ENCODE results near the gene GTF2B.
"Not testable (repeated sequence)": the region's sequence is repeated elsewhere in the genome, so short reads cannot be mapped to it uniquely, and the experiment has no call there.

The GTF2B gene

DNA sequence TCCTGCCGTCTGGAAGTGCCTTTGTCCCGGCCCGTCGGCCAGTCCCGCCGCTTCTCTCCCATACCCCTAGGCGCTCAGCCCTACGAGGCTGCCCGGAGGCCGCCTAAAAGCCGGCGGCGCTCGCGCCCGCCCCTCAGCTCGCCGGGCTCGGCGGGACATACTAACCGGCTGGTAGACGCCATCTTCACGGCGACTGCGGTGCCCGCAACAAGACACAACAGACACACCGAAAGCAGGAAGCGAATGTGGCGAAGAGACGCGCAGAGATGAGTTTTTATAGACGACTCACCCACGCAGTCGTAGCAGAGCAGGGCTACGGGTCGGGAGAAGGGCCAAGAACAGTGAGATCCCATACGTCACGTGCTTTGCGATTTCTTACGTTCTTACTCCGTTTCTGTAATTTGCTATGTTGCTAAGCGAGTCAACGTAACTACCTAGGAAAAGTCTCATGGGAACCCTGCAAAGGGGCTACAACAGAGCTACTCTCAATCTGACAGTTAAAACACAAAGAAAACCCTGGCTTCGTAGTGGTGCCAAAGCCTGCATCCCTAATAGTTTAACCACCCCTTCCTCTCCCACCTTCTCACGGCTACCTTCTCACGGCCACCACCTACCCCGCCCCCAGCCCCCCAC is at the start of gene GTF2B:
TSS of gene GTF2B (minus strand) at position 250 of the 633 bp plus-strand sequence. CDS start at position 182, 68 bp downstream.
- DNase-seq (ENCODE audit: low read depth): peak; percentile 86

GRCh38 chr1:88938528-88938927 is 47.2 kb upstream of the GTF2B start:
- DNase-seq (ENCODE audit: low read depth): not testable (repeated sequence)

GRCh38 chr1:88936760-88937342 is 45.5 kb upstream of the GTF2B start:
- no peak for DNase-seq (ENCODE audit: low read depth)

DNA sequence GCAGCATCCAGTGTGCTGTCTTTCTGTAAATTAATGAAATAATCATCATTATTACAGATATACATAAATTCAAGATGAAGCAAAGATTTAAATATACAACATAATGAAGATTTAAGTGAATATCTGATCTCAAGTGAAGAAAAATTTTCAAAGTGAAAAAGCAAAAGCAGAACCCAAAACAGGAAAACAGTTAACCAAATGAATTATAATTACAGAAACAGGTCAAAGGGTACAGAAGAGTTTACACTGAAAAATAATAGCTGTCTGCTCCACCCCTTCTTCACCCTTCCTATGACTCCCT is 44.8 kb upstream of the GTF2B start:
- no peak for DNase-seq (ENCODE audit: low read depth)

DNA sequence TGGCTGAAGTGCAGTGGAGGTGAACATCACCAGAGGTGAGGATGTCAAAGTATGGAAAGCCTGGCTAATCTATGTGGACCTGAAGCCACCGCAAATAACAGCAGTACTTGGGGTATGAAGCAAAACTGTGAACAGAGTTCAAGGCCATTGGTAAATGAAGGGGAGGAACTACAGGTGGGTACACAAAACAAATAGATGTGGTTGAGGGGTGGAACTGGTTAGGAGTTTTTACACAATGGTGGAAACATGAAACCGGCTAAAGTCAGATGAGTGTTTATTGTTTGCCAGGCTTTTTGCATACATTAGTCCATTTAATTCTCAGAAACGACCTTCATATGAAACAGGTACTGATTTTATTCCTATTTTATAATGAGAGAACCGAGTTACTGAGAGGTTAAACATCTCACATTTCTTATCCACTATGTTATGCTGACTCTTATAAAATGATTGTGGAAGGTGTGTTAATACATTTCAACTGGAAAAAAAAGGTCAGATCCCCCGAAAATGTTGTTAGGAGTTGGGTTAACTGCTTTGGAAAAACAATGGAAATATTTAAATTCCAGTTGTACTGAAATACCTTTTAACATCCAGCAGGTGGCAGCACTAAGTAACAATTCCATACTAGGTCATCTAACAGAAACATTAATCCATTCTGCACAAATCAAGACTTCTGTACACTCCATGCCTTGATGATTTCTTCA is 44.3 kb upstream of the GTF2B start:
- DNase-seq (ENCODE audit: low read depth): no peak

DNA sequence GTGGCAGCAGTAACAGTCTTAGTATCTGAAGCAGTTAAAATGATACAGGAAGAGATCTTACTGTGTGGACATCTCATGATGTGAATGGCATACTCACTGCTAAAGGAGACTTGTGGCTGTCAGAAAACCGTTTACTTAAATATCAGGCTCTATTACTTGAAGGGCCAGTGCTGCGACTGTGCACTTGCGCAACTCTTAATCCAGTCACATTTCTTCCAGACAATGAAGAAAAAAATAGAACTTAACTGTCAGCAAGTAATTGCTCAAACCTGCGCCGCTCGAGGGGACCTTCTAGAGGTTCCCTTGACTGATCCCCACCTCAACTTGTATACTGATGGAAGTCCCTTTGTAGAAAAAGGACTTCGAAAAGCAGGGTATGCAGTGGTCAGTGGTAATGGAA is 38.8 kb upstream of the GTF2B start:
- not testable (repeated sequence) for DNase-seq (ENCODE audit: low read depth)

GRCh38 chr1:88923224-88923623 is 31.9 kb upstream of the GTF2B start:
- DNase-seq (ENCODE audit: low read depth): no peak

DNA sequence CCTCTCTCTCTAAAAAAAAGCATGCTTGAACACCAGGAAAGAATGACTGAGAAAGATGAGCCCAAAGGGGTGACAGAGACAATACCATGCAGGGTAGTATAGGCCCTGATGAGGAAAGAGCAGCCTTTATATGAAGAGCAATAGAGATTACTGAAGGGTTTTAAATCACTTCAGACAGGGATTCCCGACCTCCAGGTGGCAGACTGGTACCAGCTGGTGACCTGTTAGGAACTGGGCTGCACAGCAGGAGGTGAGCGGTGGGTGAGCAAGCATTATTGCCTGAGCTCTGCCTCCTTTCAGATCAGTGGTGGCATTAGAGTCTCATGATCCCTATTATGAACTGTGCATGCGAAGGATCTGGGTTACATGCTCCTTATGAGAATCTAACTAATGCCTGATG is 30.8 kb upstream of the GTF2B start:
- no peak for DNase-seq (ENCODE audit: low read depth)

GRCh38 chr1:88920845-88921244 is 29.5 kb upstream of the GTF2B start:
- DNase-seq (ENCODE audit: low read depth): no peak

DNA sequence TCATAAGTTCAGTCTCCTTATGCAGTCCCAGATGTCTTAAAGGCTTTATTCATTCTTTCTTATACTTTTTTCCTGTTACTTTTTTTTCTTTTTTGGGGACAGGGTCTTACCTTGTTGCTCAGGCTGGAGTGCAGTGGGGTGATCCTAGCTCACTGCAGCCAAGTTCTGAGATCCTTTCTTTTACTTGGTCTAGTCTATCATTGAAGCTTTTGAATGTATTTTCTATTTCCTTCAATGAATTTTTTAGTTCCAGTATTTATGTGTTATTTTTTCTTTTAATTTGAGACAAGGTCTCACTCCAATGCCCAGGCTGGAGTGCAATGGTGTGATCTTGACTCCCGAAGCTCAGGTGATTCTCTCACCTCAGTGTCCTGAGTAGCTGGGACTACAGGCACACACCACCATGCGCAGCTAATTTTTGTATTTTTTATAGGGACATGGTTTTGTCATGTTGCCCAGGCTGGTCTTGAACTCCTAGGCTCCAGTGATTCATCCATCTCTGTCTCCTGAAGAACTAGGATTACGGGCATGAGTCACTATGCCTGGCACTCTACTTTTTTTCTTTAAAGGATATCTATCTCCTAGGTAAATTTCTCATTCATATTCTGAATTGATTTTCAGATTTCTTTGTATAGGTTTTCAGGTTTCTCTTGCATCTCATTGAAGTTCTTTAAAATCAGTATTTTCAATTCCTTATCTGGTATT is 26.1 kb upstream of the GTF2B start:
- no peak for DNase-seq (ENCODE audit: low read depth)

GRCh38 chr1:88916883-88917282 is 25.5 kb upstream of the GTF2B start:
- no peak for DNase-seq (ENCODE audit: low read depth)

DNA sequence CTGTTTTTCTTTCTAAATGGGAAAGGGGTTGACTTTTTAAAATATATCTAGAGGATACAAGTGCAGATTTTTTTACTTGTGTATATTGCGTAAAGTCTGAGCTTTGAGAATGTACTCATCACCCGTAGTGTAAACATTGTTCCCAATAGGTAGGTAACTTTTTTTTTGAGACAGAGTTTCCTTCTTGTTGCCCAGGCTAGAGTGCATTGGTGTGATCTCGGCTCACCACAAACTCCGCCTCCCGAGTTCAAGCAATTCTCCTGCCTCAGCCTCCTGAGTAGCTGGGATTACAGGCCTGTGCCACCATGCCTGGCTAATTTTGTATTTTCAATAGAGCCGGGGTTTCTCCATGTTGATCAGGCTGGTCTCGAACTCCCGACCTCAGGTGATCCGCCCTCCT is 20.4 kb upstream of the GTF2B start:
- DNase-seq (ENCODE audit: low read depth): not testable (repeated sequence)

GRCh38 chr1:88911161-88911560 is 19.8 kb upstream of the GTF2B start:
- DNase-seq (ENCODE audit: low read depth): no peak

GRCh38 chr1:88910401-88910800 is 19.0 kb upstream of the GTF2B start:
- DNase-seq (ENCODE audit: low read depth): no peak

GRCh38 chr1:88900883-88901282 is 9.5 kb upstream of the GTF2B start:
- no peak for DNase-seq (ENCODE audit: low read depth)

DNA sequence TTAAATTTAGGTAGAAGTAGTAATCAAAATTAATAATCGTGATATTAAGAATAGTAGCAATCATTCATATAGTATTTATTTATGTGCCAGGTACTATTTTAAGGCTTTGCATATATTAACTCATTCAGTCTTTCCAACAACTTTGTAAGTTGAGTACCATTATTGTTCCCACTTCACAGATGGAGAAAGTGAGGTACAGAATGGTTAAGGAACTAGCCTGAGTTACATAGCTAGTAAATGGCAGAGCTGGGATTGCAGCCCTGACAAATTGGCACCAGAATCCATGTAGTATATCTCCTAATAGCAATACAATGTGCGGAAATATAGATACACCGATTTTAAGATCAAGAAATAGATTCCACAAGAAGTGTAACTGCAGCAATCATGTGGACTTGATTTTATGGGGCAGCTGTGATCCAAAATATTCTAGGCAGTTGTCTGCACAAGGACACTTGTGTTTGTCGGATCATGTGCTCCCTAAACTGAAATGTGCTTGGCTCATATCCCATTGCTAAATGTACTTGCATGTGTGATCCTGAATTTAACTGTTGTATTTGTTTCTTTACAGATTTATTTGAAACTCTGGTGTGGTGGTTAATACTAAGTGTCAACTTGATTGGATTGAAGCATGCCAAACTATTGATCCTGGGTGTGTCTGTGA is 5.8 kb upstream of the GTF2B start:
- no peak for DNase-seq (ENCODE audit: low read depth)

- DNase-seq (ENCODE audit: low read depth): no peak
Observed at GRCh38 chr1:88892357-88892877, 1.1 kb upstream of the GTF2B start.

DNA sequence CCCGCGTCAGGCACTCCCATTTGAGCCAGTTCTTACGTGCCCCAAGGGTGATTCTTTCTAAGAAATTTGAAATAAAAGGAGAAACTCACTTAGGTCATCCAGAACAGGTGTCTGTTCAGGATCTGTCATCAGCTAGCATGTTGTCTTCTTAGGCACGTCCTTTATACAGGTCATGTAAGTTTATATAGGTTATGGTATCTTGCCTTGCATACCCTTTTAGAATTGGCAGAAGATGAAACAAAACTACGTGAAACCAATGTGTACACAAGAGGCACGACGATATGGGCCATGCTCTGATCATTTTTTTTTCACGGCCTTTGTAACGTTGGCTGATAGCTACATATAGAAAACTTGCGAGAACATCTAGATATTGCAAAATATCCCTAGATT is 579 bp upstream of the GTF2B start:
- no peak for DNase-seq (ENCODE audit: low read depth)

DNA sequence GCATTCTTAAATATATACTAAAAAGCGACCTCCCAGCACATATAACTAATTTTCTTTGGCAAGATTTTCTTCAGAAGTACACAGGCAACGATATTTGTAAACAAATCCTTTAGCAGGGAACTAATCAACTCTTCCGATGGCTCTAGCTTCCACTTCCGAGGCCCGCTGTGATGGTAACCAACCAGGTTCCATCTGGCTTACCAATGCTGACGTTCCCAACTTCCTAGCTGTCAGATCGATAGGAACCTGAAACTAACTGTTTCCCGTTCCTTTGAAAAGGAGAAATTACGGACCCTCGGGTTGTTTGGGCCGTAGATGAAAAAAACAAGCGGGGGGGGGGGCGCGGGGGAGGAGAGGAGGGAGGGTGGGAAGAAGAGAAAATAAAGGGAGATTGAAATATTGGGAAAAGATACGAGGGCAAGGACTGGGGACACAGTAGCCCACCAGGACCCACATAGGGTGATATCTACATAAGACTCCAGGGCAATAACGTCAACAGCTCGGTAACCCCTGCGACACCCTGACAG is 513 bp downstream of the GTF2B start:
- DNase-seq (ENCODE audit: low read depth): no peak

DNA sequence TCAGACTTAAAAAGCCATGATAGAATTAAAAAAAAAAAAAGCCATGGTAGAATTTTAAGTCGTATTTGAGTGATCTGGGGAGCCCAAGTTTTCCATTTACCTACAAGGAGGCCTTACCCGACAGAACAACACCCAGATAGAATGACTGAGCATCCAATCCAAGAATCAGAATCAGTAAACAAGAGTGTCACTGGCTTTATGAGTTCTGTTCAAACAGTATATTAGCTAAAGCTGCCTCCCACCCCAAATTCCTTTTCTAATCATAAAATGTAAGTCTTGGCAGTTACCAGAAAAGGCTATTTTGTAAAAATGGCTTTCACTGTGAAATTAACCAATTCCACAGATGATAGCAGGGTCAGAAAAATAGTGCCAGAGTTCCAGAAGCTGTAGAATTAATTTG is 1.2 kb downstream of the GTF2B start:
- DNase-seq (ENCODE audit: low read depth): no peak

DNA sequence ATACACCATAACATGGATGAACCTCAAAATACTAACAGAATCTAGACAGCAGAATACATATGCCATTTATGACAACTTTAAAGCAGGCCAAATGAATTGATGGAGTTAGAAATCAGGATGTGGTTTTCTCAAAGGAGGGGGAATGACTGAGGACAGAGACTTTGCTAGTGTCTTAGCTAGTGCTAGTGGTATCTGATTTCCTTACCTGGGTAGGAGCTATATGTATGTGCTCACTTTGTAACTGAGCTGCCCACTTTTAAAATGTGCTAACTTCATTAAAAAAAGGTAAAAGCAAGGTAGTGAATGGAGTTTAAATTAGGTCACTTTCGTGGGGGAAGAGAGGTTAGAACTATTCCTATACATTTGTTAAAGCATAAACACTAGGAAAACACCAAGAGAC is 2.6 kb downstream of the GTF2B start:
- no peak for DNase-seq (ENCODE audit: low read depth)

DNA sequence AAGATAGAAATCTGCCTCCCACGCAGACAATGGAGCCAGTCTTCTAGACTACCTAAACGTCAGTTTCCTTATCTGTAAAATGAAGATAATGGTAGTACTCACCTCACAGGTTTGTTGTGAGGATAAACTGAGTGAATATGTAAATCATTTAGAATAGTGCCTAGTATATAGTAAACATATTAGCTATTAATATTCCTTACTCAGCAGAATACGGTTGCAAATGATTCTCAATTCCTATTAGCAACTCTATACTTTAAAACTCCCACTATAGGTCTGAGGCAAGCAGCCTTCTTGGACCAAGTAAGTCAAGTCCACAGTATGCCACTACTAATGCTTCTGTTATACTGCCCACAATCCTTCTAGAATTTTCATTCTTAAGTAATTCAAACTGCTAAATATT is 5.4 kb downstream of the GTF2B start:
- DNase-seq (ENCODE audit: low read depth): no peak
